H1 (cell line): ENCODE results near the gene FRMD5. TPM values are rescaled to one million over a fixed set of nuclear protein-coding genes. Genes with fewer than 3 reads are reported as not detected.

Source experiments
- CTCF ChIA-PET: fragments of 300-600 bp; sonication (Branson Sonifier 250); formaldehyde crosslinking; loops from one replicate; lab custom pipeline; 2021; ENCODE audit not compliant: partially characterized antibody; lab: Charles Lee
- POLR2A ChIA-PET: fragments of 300-600 bp; sonication (Branson Sonifier 250); formaldehyde crosslinking; loops from one replicate; lab custom pipeline; 2021; ENCODE audit warnings: inconsistent platforms; ENCODE audit not compliant: partially characterized antibody; lab: Charles Lee
- DNase-seq, 2 experiments: peaks; one replicate each; pipeline versions ENCODE4 v3.0.0 to v3.0.0-alpha.2; 2010 to 2022; ENCODE audit warnings: low spot score in 2 of 2, low read depth in 1 of 2, mixed read lengths in 1 of 2
- FAIRE-seq: peaks from 2 replicates; lab custom pipeline; 2011; peaks lifted over from hg19 to GRCh38; lab: Jason Lieb, UNC
- H2AFZ ChIP-seq: 2 replicates; pipeline ENCODE4 v1.8.1; 2012; ENCODE audit warnings: low read length, inconsistent platforms
- H2AK5ac ChIP-seq: 2 replicates; pipeline ENCODE4 v1.6.1; 2013; ENCODE audit warnings: low read depth, low read length
- H2BK120ac ChIP-seq: replicated peaks from 2 replicates; pipeline ENCODE3; 2013; ENCODE audit warnings: low read depth, low read length, inconsistent platforms
- H2BK12ac ChIP-seq: 2 replicates; pipeline ENCODE4 v1.6.1; 2013; ENCODE audit warnings: low read depth, low read length
- H2BK15ac ChIP-seq: 2 replicates; pipeline ENCODE4 v1.6.1; 2013; ENCODE audit warnings: low read length
- H2BK20ac ChIP-seq: 2 replicates; pipeline ENCODE4 v1.6.1; 2013; ENCODE audit warnings: low read length
- H2BK5ac ChIP-seq: 2 replicates; pipeline ENCODE4 v1.6.1; 2013; ENCODE audit warnings: low read depth, low read length
- H3K14ac ChIP-seq: 2 replicates; pipeline ENCODE4 v1.6.1; 2013; ENCODE audit warnings: inconsistent platforms; ENCODE audit not compliant: insufficient read length
- H3K18ac ChIP-seq: 2 replicates; pipeline ENCODE4 v1.6.1; 2013; ENCODE audit warnings: low read length; ENCODE audit errors: extremely low read depth
- H3K23ac ChIP-seq: 2 replicates; pipeline ENCODE4 v1.6.1; 2013; ENCODE audit warnings: inconsistent platforms; ENCODE audit not compliant: insufficient read length
- H3K23me2 ChIP-seq: 2 replicates; pipeline ENCODE4 v1.6.1; 2013; ENCODE audit warnings: low read depth, low read length
- H3K27ac ChIP-seq: 2 replicates; pipeline ENCODE4 v1.6.1; 2011; ENCODE audit warnings: low read depth, low read length, inconsistent platforms
- H3K27me3 ChIP-seq, 4 experiments: replicated peaks in 1 of 4; 1 replicate in 1 of 4; 2 replicates in 3 of 4; pipeline versions ENCODE4 v1.6.1 to v1.8.1; 2011 to 2013; ENCODE audit warnings: low read length in 3 of 4, mild to moderate bottlenecking in 3 of 4, inconsistent platforms in 2 of 4, mixed read lengths in 2 of 4, moderate library complexity in 1 of 4; ENCODE audit not compliant: control insufficient read depth in 3 of 4, insufficient read depth in 3 of 4; ENCODE audit errors: extremely low read depth in 1 of 4
- H3K36me3 ChIP-seq, 4 experiments: 2 replicates each; pipeline versions ENCODE4 v1.6.1 to v1.8.1; 2011 to 2013; ENCODE audit warnings: mild to moderate bottlenecking in 4 of 4, low read length in 3 of 4, moderate library complexity in 2 of 4, control low read depth in 1 of 4, inconsistent platforms in 1 of 4; ENCODE audit not compliant: insufficient read depth in 4 of 4, control insufficient read depth in 2 of 4
- H3K4ac ChIP-seq: replicated peaks from 2 replicates; pipeline ENCODE3; 2013; ENCODE audit warnings: low read length, low read depth, mixed read lengths, inconsistent platforms; ENCODE audit not compliant: insufficient read length
- H3K4me1 ChIP-seq, 4 experiments: replicated peaks in 1 of 4; 1 replicate in 1 of 4; 2 replicates in 3 of 4; pipeline versions ENCODE4 v1.6.1 to v1.8.1; 2011 to 2013; ENCODE audit warnings: low read length in 3 of 4, inconsistent platforms in 2 of 4, mixed read lengths in 1 of 4; ENCODE audit not compliant: insufficient read depth in 4 of 4, control insufficient read depth in 3 of 4
- H3K4me2 ChIP-seq, 2 experiments: 2 replicates each; pipeline versions ENCODE4 v1.6.1 to v1.8.1; 2011 to 2013; ENCODE audit warnings: low read depth in 2 of 2, low read length in 2 of 2, control low read depth in 1 of 2, inconsistent platforms in 1 of 2, mild to moderate bottlenecking in 1 of 2; ENCODE audit not compliant: insufficient read depth in 1 of 2
- H3K4me3 ChIP-seq, 4 experiments: fragments of 200-600, 300-600 bp in 1 of 4; sonication (generic), shearing (Covaris generic), sonication (Bioruptor Twin) in 1 of 4; 2 replicates each; pipeline versions ENCODE4 v1.5.1 to v1.8.1; 2011 to 2016; ENCODE audit warnings: low read length in 4 of 4, low read depth in 3 of 4, control low read depth in 2 of 4, inconsistent platforms in 2 of 4, mild to moderate bottlenecking in 2 of 4, mixed read lengths in 1 of 4, moderate library complexity in 1 of 4; ENCODE audit not compliant: insufficient read depth in 2 of 4; ENCODE audit errors: extremely low read depth in 1 of 4
- H3K56ac ChIP-seq: replicated peaks from 2 replicates; pipeline ENCODE3; 2013; ENCODE audit warnings: low read depth, mild to moderate bottlenecking, mixed read lengths, low read length, inconsistent platforms; ENCODE audit not compliant: insufficient read length
- H3K79me1 ChIP-seq: 2 replicates; pipeline ENCODE4 v1.6.1; 2013; ENCODE audit warnings: low read depth, low read length, control low read depth
- H3K79me2 ChIP-seq, 2 experiments: 2 replicates each; pipeline versions ENCODE4 v1.6.1 to v1.8.1; 2012 to 2013; ENCODE audit warnings: low read length in 2 of 2, mild to moderate bottlenecking in 2 of 2, inconsistent platforms in 1 of 2; ENCODE audit not compliant: insufficient read depth in 2 of 2, control insufficient read depth in 1 of 2
- H3K9ac ChIP-seq, 4 experiments: replicated peaks in 1 of 4; 1 replicate in 1 of 4; 2 replicates in 3 of 4; pipeline versions ENCODE4 v1.6.1 to v1.8.1; 2011 to 2013; ENCODE audit warnings: low read depth in 3 of 4, low read length in 3 of 4, control low read depth in 2 of 4, mild to moderate bottlenecking in 2 of 4, moderate library complexity in 2 of 4, inconsistent platforms in 1 of 4; ENCODE audit errors: extremely low read depth in 1 of 4
- H3K9me3 ChIP-seq, 2 experiments: 2 replicates each; pipeline versions ENCODE4 v1.6.1 to v1.8.1; 2012 to 2013; ENCODE audit warnings: mild to moderate bottlenecking in 2 of 2, moderate library complexity in 2 of 2, control low read depth in 1 of 2, inconsistent platforms in 1 of 2, low read depth in 1 of 2, low read length in 1 of 2, mixed read lengths in 1 of 2; ENCODE audit not compliant: insufficient read depth in 2 of 2
- H4K20me1 ChIP-seq, 2 experiments: replicated peaks in 1 of 2; 2 replicates each; pipeline versions ENCODE3 to v1.8.1; 2011 to 2013; ENCODE audit warnings: inconsistent platforms in 2 of 2, low read length in 2 of 2, mild to moderate bottlenecking in 1 of 2; ENCODE audit not compliant: insufficient read depth in 2 of 2, control insufficient read depth in 1 of 2
- H4K5ac ChIP-seq: 2 replicates; pipeline ENCODE4 v1.6.1; 2013; ENCODE audit warnings: low read length, low read depth, mixed read lengths, inconsistent platforms; ENCODE audit not compliant: insufficient read length
- H4K8ac ChIP-seq: 2 replicates; pipeline ENCODE4 v1.8.0; 2013; ENCODE audit warnings: mild to moderate bottlenecking, moderate library complexity, low read length, inconsistent platforms; ENCODE audit not compliant: insufficient read depth; ENCODE audit errors: extremely low read depth
- H4K91ac ChIP-seq: replicated peaks from 2 replicates; pipeline ENCODE3; 2013; ENCODE audit warnings: low read length, mixed read lengths, inconsistent platforms; ENCODE audit not compliant: insufficient read length
- ASH2L ChIP-seq: fragments of 200-600, 300-600 bp; sonication (generic); IDR thresholded peaks from one replicate; pipeline ENCODE4 v1.7.1; 2017; ENCODE audit warnings: low read length
- BACH1 ChIP-seq: IDR thresholded peaks from 2 replicates; pipeline ENCODE4 v1.6.1; 2012; ENCODE audit warnings: low read length, improper control_type of control experiment
- CHD2 ChIP-seq: IDR thresholded peaks from 2 replicates; pipeline ENCODE4 v1.6.1; 2012; ENCODE audit warnings: low read length, improper control_type of control experiment
- GABPA ChIP-seq: IDR thresholded peaks from 2 replicates; pipeline ENCODE4 v1.6.1; 2011; ENCODE audit warnings: mild to moderate bottlenecking, low read length, moderate library complexity, borderline replicate concordance; ENCODE audit not compliant: insufficient read depth
- HDAC2 ChIP-seq, 2 experiments: fragments of 300-600 bp in 1 of 2; sonication (generic) in 1 of 2; IDR thresholded peaks; 2 replicates each; pipeline ENCODE4 v1.6.1; 2011 to 2012; ENCODE audit warnings: low read depth in 2 of 2, low read length in 2 of 2, mild to moderate bottlenecking in 2 of 2, moderate library complexity in 2 of 2, borderline replicate concordance in 1 of 2, inconsistent platforms in 1 of 2
- RBBP5 ChIP-seq: IDR thresholded peaks from 2 replicates; pipeline ENCODE4 v1.7.1; 2012; ENCODE audit warnings: low read depth, mild to moderate bottlenecking, inconsistent platforms, low read length, moderate library complexity, borderline replicate concordance
- WGBS, 2 experiments: shearing (Covaris generic) in 1 of 2; methylation state at CpG; one replicate each; pipeline versions ENCODE4 v1.1.6 to v1.1.7; 2013 to 2015; ENCODE audit warnings: low lambda C conversion rate in 2 of 2, mixed read lengths in 2 of 2, inconsistent platforms in 1 of 2, low coverage in 1 of 2, missing lambda C conversion rate in 1 of 2; ENCODE audit not compliant: insufficient replicate concordance in 2 of 2, insufficient coverage in 1 of 2, insufficient read length in 1 of 2; ENCODE audit errors: extremely low coverage in 1 of 2, missing lambda C conversion rate in 1 of 2; 5-methylcytosine and 5-hydroxymethylcytosine counted together
- polyA plus RNA-seq, 7 experiments: library from polyadenylated mRNA; depleted of rRNA in 3 of 7; stranded (reverse) in 5 of 7; unstranded in 2 of 7; fragments of >200 nt in 5 of 7; fragments of 200-250 nt in 2 of 7; gene quantifications; 1 replicate in 5 of 7; 2 replicates in 1 of 7; 4 replicates in 1 of 7; pipeline versions ENCODE4 v1.2.1 to v1.2.3, GENCODE V29; 2011 to 2013; ENCODE audit warnings: missing spikeins in 2 of 7, mixed read lengths in 2 of 7
- total RNA-seq: library from RNA; stranded (reverse); fragmentation: NEBNext Ultra II Directional; extraction: Animal tissue kit (Norgen Biotek cat#: 25700); gene quantifications from 2 replicates; pipeline ENCODE4 v1.2.1, GENCODE V29; 2021

The FRMD5 gene
- total and polyA plus RNA-seq, 2 of the 8 experiments (the other 6 are each of a cell fraction or from before 2014, with no cell fraction given) = 10.1 to 12.6 TPM

GRCh38 chr15:43991206-43991605, 203.9 kb downstream of the FRMD5 start:
- WGBS, 2 experiments = 86% methylated on average over 2 of the region's 2 CpGs; no CpG with 5 or more reads in 1 of the 2 experiments
- no peak overlapping the region for H3K23ac ChIP-seq
- CTCF ChIA-PET = no interaction called here
- H2BK20ac ChIP-seq = no peak overlapping the region
- H3K56ac ChIP-seq = no peak overlapping the region
- H3K27ac ChIP-seq = no peak overlapping the region
- peaks cover 0 to 3% of the 10 kb centered on the region in 2 experiments for H4K20me1 ChIP-seq
- H4K5ac ChIP-seq = no peak overlapping the region
- DNase-seq = no peak
- H3K27me3 ChIP-seq = no peaks in the 10 kb centered on the region
- no peaks in the 10 kb centered on the region for H3K79me1 ChIP-seq
- H2BK12ac ChIP-seq = no peak overlapping the region
- no peak overlapping the region for H3K4ac ChIP-seq
- no peak overlapping the region for H4K8ac ChIP-seq
- H3K9me3 ChIP-seq = no peaks in the 10 kb centered on the region; a peak in 1 of 4 replicates
- no peaks in the 10 kb centered on the region for H3K36me3 ChIP-seq
- POLR2A ChIA-PET = no interaction called here
- H3K4me2 ChIP-seq = no peak overlapping the region
- no peaks in the 10 kb centered on the region for H3K79me2 ChIP-seq
- no peaks in the 10 kb centered on the region for H3K4me1 ChIP-seq
- no peak overlapping the region for H2BK5ac ChIP-seq
- H4K91ac ChIP-seq = no peak overlapping the region
- no peak overlapping the region for H2AK5ac ChIP-seq
- no peak overlapping the region for H3K14ac ChIP-seq
- no peak overlapping the region for H2BK15ac ChIP-seq
- TF ChIP-seq ASH2L (no peak), CHD2 (no peak), RBBP5 (no peak), GABPA (no peak), BACH1 (no peak), HDAC2 (IDR thresholded peaks at IDR 0.05; ENCODE audit: borderline replicate concordance in 1 of 2, low read depth in 2 of 2, low read length in 2 of 2) (no peak)
- FAIRE-seq = no peak
- no peak overlapping the region for H3K4me3 ChIP-seq
- no peak overlapping the region for H3K18ac ChIP-seq
- H2BK120ac ChIP-seq = no peak overlapping the region
- no peak overlapping the region for H2AFZ ChIP-seq
- no peaks in the 10 kb centered on the region for H3K23me2 ChIP-seq
- no peak overlapping the region for H3K9ac ChIP-seq
